Measurements from ENCODE around the gene FAM181A. TPM values are rescaled to one million over a fixed set of nuclear protein-coding genes. Genes with fewer than 3 reads are reported as not detected.

Gene FAM181A
- total and polyA plus RNA-seq, 4 donors: 1.9 to 4.0 (median 3.3) TPM

DNA sequence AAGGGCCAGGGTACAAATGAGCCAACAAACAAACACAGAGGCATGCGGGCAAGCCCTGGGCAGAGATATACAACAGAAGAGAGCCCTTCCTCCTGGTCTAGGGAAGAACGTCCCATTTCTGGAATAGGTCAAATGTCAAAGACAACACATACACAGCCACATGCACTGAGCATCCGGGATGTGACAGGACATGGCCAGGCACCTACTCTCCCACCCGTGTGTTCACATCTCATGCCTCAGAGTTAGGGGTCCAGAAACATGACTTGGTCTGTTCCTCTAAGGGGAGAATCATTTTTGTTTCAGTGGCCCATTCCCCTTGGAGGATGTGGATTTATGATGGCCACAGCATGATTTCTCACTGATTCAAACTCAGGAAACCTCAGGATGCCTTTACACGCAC is 50.0 kb downstream of the FAM181A start:
- DNase-seq: no peak
- H3K4me3 ChIP-seq: no peak overlapping the region
- peaks cover 0 to 4% (median 0%) of the 10 kb centered on the region in 3 donors for H3K27me3 ChIP-seq (ENCODE audit: control insufficient read depth in 3 of 3, insufficient read depth in 3 of 3, low read length in 2 of 3)
- 72 to 85% methylated on average over 5 of the region's 5 CpGs for WGBS, 2 donors
- ATAC-seq (ENCODE audit: insufficient read depth, low FRiP score): no peak
- no peak overlapping the region for H3K9ac ChIP-seq (ENCODE audit: insufficient read depth in 1 of 2, low read length in 2 of 2)
- H3K27ac ChIP-seq (ENCODE audit: low read depth in 1 of 2, low read length in 1 of 2): peak overlapping the region in 1 of 2 donors; percentile 84
- TF ChIP-seq, protein P1, sequence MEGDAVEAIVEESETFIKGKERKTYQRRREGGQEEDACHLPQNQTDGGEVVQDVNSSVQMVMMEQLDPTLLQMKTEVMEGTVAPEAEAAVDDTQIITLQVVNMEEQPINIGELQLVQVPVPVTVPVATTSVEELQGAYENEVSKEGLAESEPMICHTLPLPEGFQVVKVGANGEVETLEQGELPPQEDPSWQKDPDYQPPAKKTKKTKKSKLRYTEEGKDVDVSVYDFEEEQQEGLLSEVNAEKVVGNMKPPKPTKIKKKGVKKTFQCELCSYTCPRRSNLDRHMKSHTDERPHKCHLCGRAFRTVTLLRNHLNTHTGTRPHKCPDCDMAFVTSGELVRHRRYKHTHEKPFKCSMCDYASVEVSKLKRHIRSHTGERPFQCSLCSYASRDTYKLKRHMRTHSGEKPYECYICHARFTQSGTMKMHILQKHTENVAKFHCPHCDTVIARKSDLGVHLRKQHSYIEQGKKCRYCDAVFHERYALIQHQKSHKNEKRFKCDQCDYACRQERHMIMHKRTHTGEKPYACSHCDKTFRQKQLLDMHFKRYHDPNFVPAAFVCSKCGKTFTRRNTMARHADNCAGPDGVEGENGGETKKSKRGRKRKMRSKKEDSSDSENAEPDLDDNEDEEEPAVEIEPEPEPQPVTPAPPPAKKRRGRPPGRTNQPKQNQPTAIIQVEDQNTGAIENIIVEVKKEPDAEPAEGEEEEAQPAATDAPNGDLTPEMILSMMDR (IDR thresholded peaks at IDR 0.05; ENCODE audit: control extremely low read depth, extremely low read depth): no peak
- peaks cover 0 to 12% (median 7%) of the 10 kb centered on the region in 5 donors for H3K4me1 ChIP-seq (ENCODE audit: control insufficient read depth in 5 of 5, insufficient read depth in 5 of 5, low read length in 5 of 5)
- H3K9me3 ChIP-seq (ENCODE audit: control insufficient read depth in 4 of 4, insufficient read depth in 3 of 4, low read length in 3 of 4): peaks cover 0 to 2% (median 0%) of the 10 kb centered on the region in 4 donors
- no peaks in the 10 kb centered on the region for H3K36me3 ChIP-seq (ENCODE audit: control insufficient read depth in 4 of 4, insufficient read depth in 4 of 4, low read length in 4 of 4)

DNA sequence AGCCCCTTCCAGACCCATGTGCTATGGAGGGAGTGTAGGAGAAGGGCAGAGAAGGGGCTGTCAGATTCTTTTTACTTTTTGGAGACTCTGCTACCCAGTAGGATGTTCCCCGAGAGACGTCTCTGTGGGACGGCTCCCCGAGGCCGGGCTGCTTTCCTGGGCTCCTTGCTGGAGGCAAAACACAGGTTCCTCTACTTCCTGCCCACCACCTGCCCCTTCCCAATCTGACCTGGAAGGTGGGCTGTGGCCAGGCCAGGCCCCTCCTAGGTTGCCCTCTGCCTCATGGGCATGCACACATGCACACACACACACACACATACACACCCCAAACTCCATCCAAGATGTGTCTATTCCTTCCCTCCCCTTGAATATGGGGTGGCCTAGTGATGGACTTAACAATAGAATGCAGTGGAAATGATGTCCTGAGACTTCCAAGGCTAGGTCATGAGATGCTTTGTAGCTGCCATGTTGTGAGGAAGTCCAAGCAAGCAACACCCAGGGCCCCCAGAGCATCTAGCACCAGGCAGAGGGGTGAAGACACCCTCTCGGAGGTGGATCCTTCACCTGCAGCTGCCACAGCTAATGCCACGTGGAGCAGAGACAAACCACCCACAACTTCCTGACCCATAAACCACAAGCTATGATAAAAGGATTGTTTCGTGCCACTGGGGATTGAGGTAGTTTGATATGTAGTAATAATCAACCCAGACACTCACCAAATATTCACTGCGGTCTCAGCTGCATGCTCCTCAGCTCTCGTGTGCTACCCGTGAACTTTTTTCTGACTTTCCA is 50.8 kb downstream of the FAM181A start:
- H3K27me3 ChIP-seq (ENCODE audit: control insufficient read depth in 3 of 3, insufficient read depth in 3 of 3, low read length in 2 of 3): peaks cover 0 to 4% (median 0%) of the 10 kb centered on the region in 3 donors
- H3K9ac ChIP-seq (ENCODE audit: insufficient read depth in 1 of 2, low read length in 2 of 2): no peak overlapping the region
- H3K36me3 ChIP-seq (ENCODE audit: control insufficient read depth in 4 of 4, insufficient read depth in 4 of 4, low read length in 4 of 4): no peaks in the 10 kb centered on the region
- no peak overlapping the region for H3K4me3 ChIP-seq
- DNase-seq: no peak
- peaks cover 0 to 2% (median 0%) of the 10 kb centered on the region in 4 donors for H3K9me3 ChIP-seq (ENCODE audit: control insufficient read depth in 4 of 4, insufficient read depth in 3 of 4, low read length in 3 of 4)
- 75 to 77% methylated on average over 11 of the region's 11 CpGs for WGBS, 2 donors
- no peak overlapping the region for H3K27ac ChIP-seq (ENCODE audit: low read depth in 1 of 2, low read length in 1 of 2)
- no peak for ATAC-seq (ENCODE audit: insufficient read depth, low FRiP score)
- H3K4me1 ChIP-seq (ENCODE audit: control insufficient read depth in 5 of 5, insufficient read depth in 5 of 5, low read length in 5 of 5): peaks cover 0 to 15% (median 7%) of the 10 kb centered on the region in 5 donors
- TF ChIP-seq, protein P1 (IDR thresholded peaks at IDR 0.05; ENCODE audit: control extremely low read depth, extremely low read depth): no peak

DNA sequence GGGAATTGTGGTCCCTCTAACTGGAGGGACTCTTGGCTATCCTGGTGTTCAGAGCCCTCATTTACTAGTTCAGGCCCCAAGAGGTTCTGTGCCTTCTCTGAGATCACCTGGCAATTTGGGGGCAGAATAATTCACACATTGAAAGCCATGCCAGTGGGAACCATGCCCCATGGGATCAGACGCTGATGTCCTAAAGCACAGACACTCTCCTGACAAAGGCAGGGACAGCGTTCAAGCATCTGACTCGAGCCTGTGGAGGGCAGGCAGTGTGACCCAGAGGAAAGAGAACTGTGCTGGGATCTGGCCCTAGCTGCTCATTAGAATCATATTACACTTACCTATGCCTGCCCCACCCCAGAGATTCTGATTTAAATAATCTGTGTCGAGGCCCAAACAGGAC is 51.6 kb downstream of the FAM181A start:
- no peaks in the 10 kb centered on the region for H3K36me3 ChIP-seq (ENCODE audit: control insufficient read depth in 4 of 4, insufficient read depth in 4 of 4, low read length in 4 of 4)
- no peak overlapping the region for H3K9ac ChIP-seq (ENCODE audit: insufficient read depth in 1 of 2, low read length in 2 of 2)
- ATAC-seq (ENCODE audit: insufficient read depth, low FRiP score) (no peak), DNase-seq (no peak)
- no peak overlapping the region for H3K4me3 ChIP-seq
- H3K4me1 ChIP-seq (ENCODE audit: control insufficient read depth in 5 of 5, insufficient read depth in 5 of 5, low read length in 5 of 5): peaks cover 0 to 15% (median 7%) of the 10 kb centered on the region in 5 donors
- peaks cover 0 to 2% (median 0%) of the 10 kb centered on the region in 4 donors for H3K9me3 ChIP-seq (ENCODE audit: control insufficient read depth in 4 of 4, insufficient read depth in 3 of 4, low read length in 3 of 4)
- WGBS, 2 donors: 74 to 88% methylated on average over 4 of the region's 4 CpGs
- TF ChIP-seq, protein P1 (IDR thresholded peaks at IDR 0.05; ENCODE audit: control extremely low read depth, extremely low read depth): no peak
- H3K27ac ChIP-seq (ENCODE audit: low read depth in 1 of 2, low read length in 1 of 2): no peak overlapping the region
- peaks cover 0 to 4% (median 0%) of the 10 kb centered on the region in 3 donors for H3K27me3 ChIP-seq (ENCODE audit: control insufficient read depth in 3 of 3, insufficient read depth in 3 of 3, low read length in 2 of 3)

Small RNA genes within 50 kb of the gene (small RNA-seq; reads per million reads assigned to genes)
- not detected for gene MIR4506 (ENCODE audit: low replicate concordance)

Other genes with a start within 250 kb of the FAM181A start
- under 1 TPM; 0.40 to 0.65 TPM for gene PRIMA1, start 138.9 kb upstream of the FAM181A start, total RNA-seq
- under 1 TPM; 0.22 to 0.78 TPM for gene PRIMA1, start 138.9 kb upstream of the FAM181A start, polyA plus RNA-seq
- gene ASB2, start 49.2 kb downstream of the FAM181A start, total RNA-seq: 1 to 10 TPM; 2.3 to 3.7 TPM
- 1 to 10 TPM; 1.8 to 2.9 TPM for gene ASB2, start 49.2 kb downstream of the FAM181A start, polyA plus RNA-seq
- not detected for gene CCDC197, start 70.0 kb downstream of the FAM181A start, total RNA-seq
- gene CCDC197, start 70.0 kb downstream of the FAM181A start, polyA plus RNA-seq: not detected
- 1 to 10 TPM; 2.1 to 2.2 TPM for gene OTUB2, start 99.0 kb downstream of the FAM181A start, total RNA-seq
- under 1 TPM; 0.31 to 0.98 TPM for gene OTUB2, start 99.0 kb downstream of the FAM181A start, polyA plus RNA-seq
- 100 to 1,000 TPM; 116 to 138 TPM for gene DDX24, start 153.9 kb downstream of the FAM181A start, total RNA-seq
- gene DDX24, start 153.9 kb downstream of the FAM181A start, polyA plus RNA-seq: 10 to 100 TPM; 78.4 to 98.9 TPM
- 10 to 100 TPM; 14.6 to 23.0 TPM for gene IFI27L1, start 154.0 kb downstream of the FAM181A start, total RNA-seq
- gene IFI27L1, start 154.0 kb downstream of the FAM181A start, polyA plus RNA-seq: 10 to 100 TPM; 16.7 to 41.5 TPM
- gene IFI27, start 183.4 kb downstream of the FAM181A start, total RNA-seq: 100 to 1,000 TPM in 1 of 2 donors, 10 to 100 TPM in 1; 94.1 to 308 TPM
- 100 to 1,000 TPM; 447 to 883 TPM for gene IFI27, start 183.4 kb downstream of the FAM181A start, polyA plus RNA-seq
- 10 to 100 TPM; 27.2 to 38.9 TPM for gene IFI27L2, start 202.3 kb downstream of the FAM181A start, total RNA-seq
- gene IFI27L2, start 202.3 kb downstream of the FAM181A start, polyA plus RNA-seq: 100 to 1,000 TPM; 108 to 127 TPM
- 10 to 100 TPM in 1 of 2 donors, 1 to 10 TPM in 1; 5.3 to 25.9 TPM for gene PPP4R4, start 247.0 kb downstream of the FAM181A start, total RNA-seq
- 1 to 10 TPM; 1.6 to 2.3 TPM for gene PPP4R4, start 247.0 kb downstream of the FAM181A start, polyA plus RNA-seq